GM12878 (cell line): ENCODE results near the gene NTSR1.

Experiments used
- ESRRA ChIP-seq: IDR thresholded peaks from 2 replicates; pipeline ENCODE4 v1.6.1; 2012; ENCODE audit warnings: mild to moderate bottlenecking, low read length, improper control_type of control experiment
- MXI1 ChIP-seq: fragments of 150-350 bp; IDR thresholded peaks from 2 replicates; pipeline ENCODE4 v1.6.1; 2011; ENCODE audit warnings: low read depth, mild to moderate bottlenecking, inconsistent platforms, low read length, improper control_type of control experiment
- NFIC ChIP-seq: IDR thresholded peaks from 2 replicates; pipeline ENCODE4 v1.6.1; 2012; ENCODE audit warnings: low read depth, mild to moderate bottlenecking, inconsistent platforms, low read length, moderate library complexity
- NFYB ChIP-seq: IDR thresholded peaks from 2 replicates; pipeline ENCODE4 v1.6.1; 2011; ENCODE audit warnings: low read depth, mild to moderate bottlenecking, low read length, improper control_type of control experiment, moderate library complexity; ENCODE audit not compliant: insufficient read depth
- NR2C2 ChIP-seq: IDR thresholded peaks from 2 replicates; pipeline ENCODE4 v1.6.1; 2011; ENCODE audit warnings: borderline replicate concordance, low read depth; ENCODE audit not compliant: control insufficient read depth, insufficient read length
- POLR2A ChIP-seq: IDR thresholded peaks from 2 replicates; pipeline ENCODE4 v1.6.1; 2011; ENCODE audit warnings: low read depth, mild to moderate bottlenecking, low read length
- TARDBP ChIP-seq: IDR thresholded peaks from 2 replicates; pipeline ENCODE4 v1.6.1; 2016; ENCODE audit warnings: borderline replicate concordance
- WRNIP1 ChIP-seq: IDR thresholded peaks from 2 replicates; pipeline ENCODE4 v1.6.1; 2011; ENCODE audit warnings: low read depth, low read length, improper control_type of control experiment, borderline replicate concordance
- TF ChIP-seq, protein P1 (sequence below), 3 experiments: IDR thresholded peaks in 2 of 3; conservative IDR thresholded peaks in 1 of 3; 2 replicates each; pipeline ENCODE4 v1.5.1; 2011; ENCODE audit warnings: low read depth in 3 of 3, low read length in 3 of 3, mild to moderate bottlenecking in 3 of 3, control low read depth in 2 of 3, moderate library complexity in 2 of 3, inconsistent platforms in 1 of 3, mixed read lengths in 1 of 3; ENCODE audit not compliant: control insufficient read depth in 2 of 3, insufficient read depth in 1 of 3; ENCODE audit errors: extremely low read depth in 1 of 3
- TF ChIP-seq, protein P2 (sequence below): IDR thresholded peaks from 2 replicates; pipeline ENCODE4 v1.6.1; 2012; ENCODE audit warnings: low read depth, low read length, improper control_type of control experiment

DNA sequence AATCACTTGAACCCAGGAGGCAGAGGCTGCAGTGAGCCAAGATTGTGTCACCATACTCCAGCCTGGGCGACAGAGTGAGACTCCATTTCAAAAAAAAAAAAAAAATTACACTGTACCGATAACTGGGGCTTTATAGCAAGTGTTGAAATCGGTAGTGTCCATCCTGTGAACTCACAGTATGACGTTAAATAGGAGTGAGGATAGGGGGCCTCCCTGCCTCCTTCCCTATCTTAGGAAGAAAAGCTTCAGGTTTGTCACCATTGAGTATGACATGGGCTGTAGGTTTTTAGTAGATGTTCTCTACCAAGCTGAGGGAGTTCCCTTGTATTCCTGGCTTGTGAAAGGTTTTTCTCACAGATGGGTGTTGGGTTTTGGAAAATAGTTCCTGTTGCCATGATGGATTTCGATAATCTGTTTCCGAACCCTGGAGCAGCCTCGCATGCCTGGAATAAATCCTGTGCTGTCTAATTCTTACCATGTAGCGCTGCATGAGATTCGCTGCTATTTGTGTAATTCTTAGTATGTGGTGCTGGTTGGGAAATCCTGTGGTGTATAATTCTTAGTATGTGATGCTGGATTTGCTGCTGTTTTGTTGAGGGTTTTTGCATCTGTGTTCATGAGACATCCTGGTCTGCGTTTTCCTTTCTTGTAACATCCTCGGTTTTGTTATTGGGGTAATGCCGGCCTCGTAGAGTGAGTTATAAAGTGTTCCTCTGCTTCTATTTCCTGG lies 23.6 kb downstream of the NTSR1 start:
- TF ChIP-seq WRNIP1: no peak
- no peak for TF ChIP-seq MXI1
- TF ChIP-seq, protein P1, sequence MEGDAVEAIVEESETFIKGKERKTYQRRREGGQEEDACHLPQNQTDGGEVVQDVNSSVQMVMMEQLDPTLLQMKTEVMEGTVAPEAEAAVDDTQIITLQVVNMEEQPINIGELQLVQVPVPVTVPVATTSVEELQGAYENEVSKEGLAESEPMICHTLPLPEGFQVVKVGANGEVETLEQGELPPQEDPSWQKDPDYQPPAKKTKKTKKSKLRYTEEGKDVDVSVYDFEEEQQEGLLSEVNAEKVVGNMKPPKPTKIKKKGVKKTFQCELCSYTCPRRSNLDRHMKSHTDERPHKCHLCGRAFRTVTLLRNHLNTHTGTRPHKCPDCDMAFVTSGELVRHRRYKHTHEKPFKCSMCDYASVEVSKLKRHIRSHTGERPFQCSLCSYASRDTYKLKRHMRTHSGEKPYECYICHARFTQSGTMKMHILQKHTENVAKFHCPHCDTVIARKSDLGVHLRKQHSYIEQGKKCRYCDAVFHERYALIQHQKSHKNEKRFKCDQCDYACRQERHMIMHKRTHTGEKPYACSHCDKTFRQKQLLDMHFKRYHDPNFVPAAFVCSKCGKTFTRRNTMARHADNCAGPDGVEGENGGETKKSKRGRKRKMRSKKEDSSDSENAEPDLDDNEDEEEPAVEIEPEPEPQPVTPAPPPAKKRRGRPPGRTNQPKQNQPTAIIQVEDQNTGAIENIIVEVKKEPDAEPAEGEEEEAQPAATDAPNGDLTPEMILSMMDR (IDR thresholded peaks at IDR 0.05 in 2 of 3, conservative IDR thresholded peaks at IDR 0.05 in 1 of 3; ENCODE audit: control insufficient read depth in 2 of 3, extremely low read depth in 1 of 3, insufficient read depth in 1 of 3, low read depth in 3 of 3, low read length in 3 of 3): no peak
- TF ChIP-seq NFIC: no peak
- TF ChIP-seq NR2C2: no peak
- no peak for TF ChIP-seq ESRRA
- TF ChIP-seq POLR2A: no peak
- TF ChIP-seq NFYB: no peak
- TF ChIP-seq, protein P2, sequence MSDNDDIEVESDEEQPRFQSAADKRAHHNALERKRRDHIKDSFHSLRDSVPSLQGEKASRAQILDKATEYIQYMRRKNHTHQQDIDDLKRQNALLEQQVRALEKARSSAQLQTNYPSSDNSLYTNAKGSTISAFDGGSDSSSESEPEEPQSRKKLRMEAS: no peak
- no peak for TF ChIP-seq TARDBP
